Natural killer cell treated with Interleukin-12 subunit alpha and Interleukin-12 subunit beta and Interleukin-15 and Interleukin-18, amount 100 ng/mL, for 72 hours (primary cell): ENCODE data around the gene XIRP2. TPM values are rescaled to one million over a fixed set of nuclear protein-coding genes. Genes with fewer than 3 reads are reported as not detected.

Experiments
- ATAC-seq, 2 donors: fragments of 150-1000 bp; cut with Tn5 transposase in 1 of 2; sonication (Bioruptor Pico), chemical (Tn5 transposase) in 1 of 2; 2 replicates each; pipeline ENCODE4 v1.10.0; 2021
- DNase-seq: peaks from one replicate; pipeline ENCODE4 v3.0.0; 2022; ENCODE audit warnings: low spot score
- H3K27ac Mint-ChIP-seq, 2 donors: 1 replicate in 1 of 2; 2 replicates in 1 of 2; pipeline ENCODE4 v1.8.0; 2022; ENCODE audit warnings: mixed read lengths in 2 of 2, mild to moderate bottlenecking in 1 of 2, moderate library complexity in 1 of 2
- H3K27me3 Mint-ChIP-seq, 2 donors: 1 replicate in 1 of 2; 2 replicates in 1 of 2; pipeline ENCODE4 v1.8.0; 2022; ENCODE audit warnings: mixed read lengths in 2 of 2
- H3K36me3 Mint-ChIP-seq: one replicate; pipeline ENCODE4 v1.8.0; 2022; ENCODE audit warnings: mixed read lengths
- H3K4me1 Mint-ChIP-seq, 2 donors: 1 replicate in 1 of 2; 2 replicates in 1 of 2; pipeline ENCODE4 v1.8.0; 2022; ENCODE audit warnings: low read depth in 2 of 2, mixed read lengths in 2 of 2, mild to moderate bottlenecking in 1 of 2
- H3K4me3 Mint-ChIP-seq: one replicate; pipeline ENCODE4 v1.8.0; 2022; ENCODE audit warnings: mixed read lengths
- H3K9me3 Mint-ChIP-seq: 2 replicates; pipeline ENCODE4 v1.8.0; 2022; ENCODE audit warnings: mixed read lengths
- total RNA-seq, 2 donors: library from RNA; stranded (reverse); gene quantifications; one replicate each; pipeline ENCODE4 v1.2.3, GENCODE V29; 2022

XIRP2 gene
- not detected for total RNA-seq

DNA sequence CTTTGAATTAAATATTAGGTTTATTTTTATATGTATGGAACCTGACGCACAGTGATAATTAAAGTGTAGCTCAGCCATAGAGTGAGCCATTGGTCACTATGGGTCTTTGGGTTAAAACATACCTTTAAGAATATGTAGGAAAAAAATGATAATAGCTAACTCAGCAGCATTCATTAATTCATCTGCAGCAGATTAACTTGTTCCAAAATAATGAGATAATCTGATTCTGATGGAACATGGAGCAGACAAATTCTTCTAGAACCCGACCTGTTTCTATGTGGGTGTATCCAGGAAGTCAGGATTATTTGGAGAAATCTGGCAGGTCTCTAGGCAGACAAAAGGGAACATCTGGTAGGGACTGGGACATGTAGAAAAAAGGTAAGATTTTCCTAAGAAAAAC is at the start of gene XIRP2:
TSS of gene XIRP2 (plus strand) at position 301 of the 400 bp plus-strand sequence. CDS start 15,003 bp downstream, outside the sequence.
- H3K27me3 Mint-ChIP-seq, result no peaks in the 10 kb centered on the region
- DNase-seq (no peak), ATAC-seq (no peak)
- H3K4me3 Mint-ChIP-seq, result no peak within 1 kb of the TSS
- no peak within 1 kb of the TSS for H3K27ac Mint-ChIP-seq
- H3K4me1 Mint-ChIP-seq, result no peaks in the 10 kb centered on the region
- H3K36me3 Mint-ChIP-seq, result no peaks in the 10 kb centered on the region
- peaks cover 9% of the 10 kb centered on the region for H3K9me3 Mint-ChIP-seq

DNA sequence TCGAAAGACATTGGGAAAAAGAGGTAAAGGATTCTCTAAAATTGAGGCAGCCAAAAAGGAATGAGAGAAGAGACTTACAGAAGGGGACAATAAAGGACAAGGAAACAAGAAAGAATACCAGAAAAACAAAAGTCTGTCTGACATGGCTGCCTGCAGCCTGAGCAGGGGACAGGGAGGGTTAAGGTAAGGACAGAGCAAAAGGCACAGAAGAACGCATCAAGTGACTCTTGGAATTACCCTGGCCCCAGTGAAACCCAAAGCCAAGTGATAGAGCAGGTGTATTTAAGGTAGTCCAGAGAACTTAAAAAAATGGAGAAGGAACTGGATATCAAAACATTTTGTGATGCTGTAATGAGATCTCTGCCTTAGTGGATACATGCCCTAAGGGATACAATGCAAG is 47.1 kb upstream of the XIRP2 start:
- DNase-seq, result no peak

GRCh38 chr2:166841679-166842078 is 46.6 kb upstream of the XIRP2 start:
- DNase-seq (no peak), ATAC-seq (no peak)
- Mint-ChIP-seq H3K27me3 (no peaks in the 10 kb centered on the region), H3K27ac (no peak overlapping the region), H3K36me3 (no peaks in the 10 kb centered on the region), H3K4me1 (no peaks in the 10 kb centered on the region), H3K4me3 (no peak overlapping the region), H3K9me3 (peaks cover 9% of the 10 kb centered on the region)

More for the DNA sequence above, 47.1 kb upstream of the XIRP2 start:
- peaks cover 8% of the 10 kb centered on the region for H3K9me3 Mint-ChIP-seq
- no peaks in the 10 kb centered on the region for H3K27me3 Mint-ChIP-seq
- H3K4me3 Mint-ChIP-seq, result no peak overlapping the region
- no peak for ATAC-seq
- no peaks in the 10 kb centered on the region for H3K4me1 Mint-ChIP-seq
- H3K36me3 Mint-ChIP-seq, result no peaks in the 10 kb centered on the region
- no peak overlapping the region for H3K27ac Mint-ChIP-seq

GRCh38 chr2:166844111-166844510 is 44.2 kb upstream of the XIRP2 start:
- H3K9me3 Mint-ChIP-seq, result peaks cover 8% of the 10 kb centered on the region
- H3K27me3 Mint-ChIP-seq, result no peaks in the 10 kb centered on the region
- no peak overlapping the region for H3K27ac Mint-ChIP-seq
- DNase-seq (no peak), ATAC-seq (no peak)
- H3K36me3 Mint-ChIP-seq, result peaks cover 10% of the 10 kb centered on the region
- no peaks in the 10 kb centered on the region for H3K4me1 Mint-ChIP-seq
- H3K4me3 Mint-ChIP-seq, result no peak overlapping the region

DNA sequence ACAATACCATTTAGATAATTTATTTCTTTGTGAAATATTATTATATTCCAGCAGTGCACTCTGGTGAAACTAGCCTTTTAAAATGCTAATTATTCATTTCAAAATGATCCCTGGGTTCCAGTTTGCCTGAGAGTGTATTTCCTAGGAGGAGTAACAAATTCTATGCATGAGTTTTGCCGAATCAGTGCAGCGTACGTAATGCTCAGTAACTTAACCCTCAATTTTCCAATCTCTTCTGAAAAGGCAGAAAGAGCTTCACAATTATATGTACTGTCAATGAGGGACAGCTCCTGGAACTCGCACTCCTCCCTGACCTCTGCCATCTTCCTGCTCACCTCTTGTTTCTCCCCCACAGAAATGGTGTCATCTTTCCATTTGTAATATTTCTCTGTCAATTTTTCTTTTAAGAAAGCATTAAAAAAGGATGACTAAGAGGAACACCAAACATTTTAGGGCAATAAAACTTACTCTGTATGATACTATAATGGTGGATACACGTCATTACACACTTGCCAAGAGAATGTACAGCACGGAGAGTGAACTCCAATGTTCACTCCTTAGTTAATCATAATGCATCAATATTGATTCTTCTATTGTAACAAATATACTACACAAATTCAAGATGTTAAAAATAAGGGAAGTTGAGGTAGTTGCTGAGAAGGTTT is 25.7 kb upstream of the XIRP2 start:
- no peak overlapping the region for H3K27ac Mint-ChIP-seq
- DNase-seq (no peak), ATAC-seq (no peak)
- H3K36me3 Mint-ChIP-seq, result no peaks in the 10 kb centered on the region
- H3K27me3 Mint-ChIP-seq, result no peaks in the 10 kb centered on the region
- H3K4me3 Mint-ChIP-seq, result no peak overlapping the region
- H3K4me1 Mint-ChIP-seq, result no peaks in the 10 kb centered on the region
- H3K9me3 Mint-ChIP-seq, result peaks cover 13% of the 10 kb centered on the region

DNA sequence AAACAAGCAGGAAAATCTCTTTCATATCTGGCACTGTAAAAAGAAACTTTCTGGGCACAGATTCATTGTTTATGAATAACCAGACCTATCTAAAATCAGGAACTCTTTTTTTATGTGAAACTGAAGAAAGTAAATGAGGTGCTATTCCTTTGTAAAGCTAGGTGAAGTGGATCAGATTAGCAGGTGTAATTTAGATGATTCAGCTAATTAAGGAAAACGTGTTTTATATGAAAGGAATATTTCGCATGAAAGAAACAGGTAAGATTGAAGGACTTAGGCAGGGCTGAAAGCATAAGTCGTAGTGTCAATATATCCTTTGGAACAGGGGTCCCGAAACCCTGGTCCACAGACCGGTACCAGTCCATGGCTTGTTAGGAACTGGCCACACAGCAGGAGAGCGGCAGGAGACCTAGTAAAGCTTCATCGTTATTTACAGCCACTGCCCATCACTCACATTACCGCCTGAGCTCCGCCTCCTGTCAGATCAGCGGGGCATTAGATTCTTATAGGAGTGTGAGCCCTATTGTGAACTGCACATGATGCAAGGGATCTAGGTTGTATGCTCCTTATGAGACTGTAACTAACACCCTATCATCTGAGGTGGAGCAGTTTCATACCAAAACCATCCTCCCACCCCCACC is 20.3 kb upstream of the XIRP2 start:
- Mint-ChIP-seq H3K36me3 (no peaks in the 10 kb centered on the region), H3K27me3 (no peaks in the 10 kb centered on the region), H3K4me3 (no peak overlapping the region), H3K27ac (no peak overlapping the region), H3K9me3 (peaks cover 3% of the 10 kb centered on the region), H3K4me1 (no peaks in the 10 kb centered on the region)
- DNase-seq (no peak), ATAC-seq (no peak)

DNA sequence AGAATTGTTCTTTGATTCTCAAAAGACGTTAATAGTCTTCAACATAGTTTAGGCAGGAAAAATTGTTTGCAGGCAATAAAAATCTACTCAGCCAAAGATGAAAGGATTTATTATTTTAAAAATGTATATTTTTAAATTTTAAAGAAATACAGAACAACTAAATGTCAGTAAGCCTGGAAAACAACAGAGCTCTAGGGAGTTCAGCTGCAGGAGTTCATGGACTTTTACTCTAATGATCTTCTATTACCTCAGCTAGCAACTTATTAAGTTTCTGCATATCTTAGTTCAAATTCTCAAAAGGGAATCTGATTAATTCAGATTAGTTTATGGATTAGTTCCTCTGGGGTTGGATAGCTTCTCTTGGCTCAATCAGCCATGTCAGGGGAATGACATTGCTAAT is 17.9 kb upstream of the XIRP2 start:
- H3K4me3 Mint-ChIP-seq, result no peak overlapping the region
- H3K27ac Mint-ChIP-seq, result no peak overlapping the region
- H3K27me3 Mint-ChIP-seq, result no peaks in the 10 kb centered on the region
- no peaks in the 10 kb centered on the region for H3K4me1 Mint-ChIP-seq
- H3K9me3 Mint-ChIP-seq, result peaks cover 3% of the 10 kb centered on the region
- ATAC-seq (no peak), DNase-seq (no peak)
- H3K36me3 Mint-ChIP-seq, result no peaks in the 10 kb centered on the region

- Mint-ChIP-seq H3K27ac (no peak overlapping the region), H3K4me1 (no peaks in the 10 kb centered on the region), H3K4me3 (no peak overlapping the region), H3K36me3 (no peaks in the 10 kb centered on the region), H3K27me3 (no peaks in the 10 kb centered on the region), H3K9me3 (peaks cover 11% of the 10 kb centered on the region)
- no peak for ATAC-seq
- no peak for DNase-seq
Measured at GRCh38 chr2:166881177-166881576, 7.1 kb upstream of the XIRP2 start.

DNA sequence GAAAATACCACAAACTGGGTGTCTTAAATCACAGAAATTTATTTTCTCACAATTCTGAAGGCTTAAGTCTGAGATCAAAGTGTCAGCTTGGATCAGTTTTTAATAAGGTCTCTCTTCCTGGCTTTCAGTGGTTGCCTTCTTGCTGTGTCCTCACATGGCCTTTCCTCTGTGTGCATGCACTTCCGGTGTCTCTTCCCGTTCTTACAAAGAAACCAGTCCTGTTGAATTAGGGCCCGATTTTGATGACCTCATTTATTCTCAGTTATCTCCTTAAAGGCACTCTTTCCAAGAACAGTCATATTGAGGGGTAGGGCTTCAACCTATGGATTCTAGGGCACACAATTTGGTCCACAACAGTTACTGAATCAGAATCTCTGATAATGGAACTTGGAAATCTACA is 5.4 kb upstream of the XIRP2 start:
- H3K27me3 Mint-ChIP-seq, result no peaks in the 10 kb centered on the region
- no peaks in the 10 kb centered on the region for H3K4me1 Mint-ChIP-seq
- ATAC-seq, result no peak
- no peaks in the 10 kb centered on the region for H3K36me3 Mint-ChIP-seq
- H3K9me3 Mint-ChIP-seq, result peaks cover 15% of the 10 kb centered on the region
- DNase-seq, result no peak
- no peak overlapping the region for H3K4me3 Mint-ChIP-seq
- no peak overlapping the region for H3K27ac Mint-ChIP-seq

DNA sequence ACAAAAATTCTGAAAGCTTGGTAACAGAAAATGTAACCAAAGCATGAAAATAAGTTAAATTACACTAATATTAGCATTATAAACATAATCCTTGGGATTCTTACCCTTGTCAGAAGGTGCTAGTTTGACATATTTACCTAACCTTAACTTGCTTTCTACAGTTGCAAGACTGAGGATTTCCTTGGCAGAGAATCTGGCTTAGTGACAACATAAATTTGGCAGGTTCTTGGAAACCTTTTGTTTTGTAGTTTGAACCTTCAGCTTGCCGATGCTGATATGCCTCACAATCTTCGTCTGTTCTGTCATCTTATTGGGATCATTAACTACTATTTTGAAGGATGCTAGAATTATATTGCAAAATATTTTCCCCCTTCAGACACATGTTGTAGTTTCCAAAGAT is 3.4 kb downstream of the XIRP2 start:
- Mint-ChIP-seq H3K4me1 (no peaks in the 10 kb centered on the region), H3K27me3 (no peaks in the 10 kb centered on the region), H3K36me3 (no peaks in the 10 kb centered on the region), H3K4me3 (no peak overlapping the region), H3K9me3 (peaks cover 12% of the 10 kb centered on the region), H3K27ac (no peak overlapping the region)
- ATAC-seq, result no peak
- no peak for DNase-seq

GRCh38 chr2:166892397-166892796 is 4.1 kb downstream of the XIRP2 start:
- Mint-ChIP-seq H3K9me3 (peaks cover 8% of the 10 kb centered on the region), H3K27ac (no peak overlapping the region), H3K27me3 (no peaks in the 10 kb centered on the region), H3K4me3 (no peak overlapping the region), H3K4me1 (no peaks in the 10 kb centered on the region), H3K36me3 (no peaks in the 10 kb centered on the region)
- DNase-seq, result no peak
- ATAC-seq, result no peak

DNA sequence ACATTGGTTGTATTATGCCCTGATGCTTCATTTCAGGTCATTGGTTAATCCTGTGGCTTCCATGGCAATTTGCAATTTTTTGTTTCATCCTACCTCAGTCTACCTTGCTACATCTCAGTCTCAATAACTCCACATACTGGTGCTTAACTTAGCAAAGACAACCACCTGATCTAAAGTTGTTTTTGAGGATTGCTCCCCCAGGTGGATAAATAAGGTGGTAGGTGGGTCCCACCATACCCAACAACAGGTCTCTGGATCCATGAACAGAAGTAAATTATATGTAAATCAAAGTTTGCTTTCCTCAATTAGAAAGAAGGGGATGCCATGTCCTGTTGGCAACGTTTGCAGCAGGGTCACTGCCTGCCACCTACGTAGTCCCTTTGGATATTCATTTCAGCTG is 7.0 kb downstream of the XIRP2 start:
- no peak overlapping the region for H3K4me3 Mint-ChIP-seq
- H3K9me3 Mint-ChIP-seq, result peaks cover 8% of the 10 kb centered on the region
- ATAC-seq, result no peak
- no peak for DNase-seq
- H3K27ac Mint-ChIP-seq, result no peak overlapping the region
- H3K4me1 Mint-ChIP-seq, result no peaks in the 10 kb centered on the region
- H3K36me3 Mint-ChIP-seq, result no peaks in the 10 kb centered on the region
- no peaks in the 10 kb centered on the region for H3K27me3 Mint-ChIP-seq

DNA sequence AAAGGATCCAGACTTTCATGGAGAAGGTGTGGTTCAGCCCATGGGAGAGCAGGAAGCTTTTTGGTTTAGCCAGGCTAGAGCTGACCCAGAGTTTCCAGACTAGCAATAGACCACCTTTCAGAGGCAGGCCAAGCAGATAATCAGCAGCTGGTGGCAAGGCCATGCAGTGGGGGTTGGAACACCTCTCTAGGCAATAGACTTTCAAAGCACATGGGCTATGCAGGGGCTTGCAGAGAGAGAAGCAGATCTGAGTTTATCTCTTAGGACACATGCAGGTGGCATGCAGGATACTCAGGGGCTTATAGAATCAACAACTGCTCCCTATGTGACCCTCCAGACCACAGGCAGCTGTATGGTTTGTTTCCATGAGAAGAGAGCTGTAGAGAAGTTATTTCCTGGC is 9.4 kb downstream of the XIRP2 start:
- no peak for ATAC-seq
- no peaks in the 10 kb centered on the region for H3K27me3 Mint-ChIP-seq

DNA sequence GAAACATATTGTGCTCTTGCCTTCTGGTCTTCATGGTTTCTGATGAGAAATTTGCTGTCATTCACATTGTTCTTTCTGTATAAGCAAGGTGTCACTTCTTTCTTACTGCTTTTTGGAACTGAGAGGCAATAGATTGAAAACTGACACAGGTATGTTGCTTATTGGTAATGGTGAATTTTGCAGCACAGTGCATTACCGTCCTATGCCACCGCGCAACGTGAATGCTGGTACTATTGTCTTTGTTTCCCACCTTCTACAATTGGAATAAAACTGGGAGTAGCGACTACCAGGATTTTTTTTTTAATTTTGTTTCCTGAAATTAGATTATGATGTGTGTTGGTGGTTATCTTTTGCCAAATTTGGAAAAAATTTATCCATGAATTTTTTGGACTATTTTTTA is 11.4 kb downstream of the XIRP2 start:
- Mint-ChIP-seq H3K9me3 (peaks cover 15% of the 10 kb centered on the region), H3K4me3 (no peak overlapping the region), H3K27ac (no peak overlapping the region), H3K36me3 (no peaks in the 10 kb centered on the region), H3K4me1 (no peaks in the 10 kb centered on the region), H3K27me3 (no peaks in the 10 kb centered on the region)
- no peak for ATAC-seq
- no peak for DNase-seq

More for the DNA sequence above, 9.4 kb downstream of the XIRP2 start:
- H3K36me3 Mint-ChIP-seq, result no peaks in the 10 kb centered on the region
- peaks cover 13% of the 10 kb centered on the region for H3K9me3 Mint-ChIP-seq
- no peak for DNase-seq
- no peak overlapping the region for H3K27ac Mint-ChIP-seq
- H3K4me3 Mint-ChIP-seq, result no peak overlapping the region
- no peaks in the 10 kb centered on the region for H3K4me1 Mint-ChIP-seq

DNA sequence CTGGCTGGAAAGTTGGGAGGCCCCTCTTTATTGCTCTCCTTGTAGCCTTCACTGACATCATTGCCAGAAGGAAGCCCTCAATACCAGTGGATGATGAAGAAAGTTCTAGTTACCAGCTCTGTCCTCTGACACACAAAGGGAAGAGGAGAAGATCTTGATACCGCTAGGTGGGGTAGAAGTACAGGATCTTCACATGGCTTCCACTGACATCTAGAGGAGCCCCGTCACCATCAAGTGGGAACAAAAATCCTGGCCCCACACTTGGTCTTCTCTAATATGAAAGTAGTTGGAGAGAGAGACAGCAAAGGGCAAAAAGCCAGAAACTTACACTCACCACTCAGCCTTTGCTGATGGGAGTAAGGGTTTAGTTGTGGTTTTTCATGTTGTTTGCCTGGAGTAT is 12.4 kb downstream of the XIRP2 start:
- H3K4me3 Mint-ChIP-seq, result no peak overlapping the region
- peaks cover 13% of the 10 kb centered on the region for H3K9me3 Mint-ChIP-seq
- H3K27me3 Mint-ChIP-seq, result no peaks in the 10 kb centered on the region
- no peaks in the 10 kb centered on the region for H3K36me3 Mint-ChIP-seq
- no peak for ATAC-seq
- H3K27ac Mint-ChIP-seq, result no peak overlapping the region
- H3K4me1 Mint-ChIP-seq, result no peaks in the 10 kb centered on the region
- DNase-seq, result no peak
